Endothelial cell of umbilical vein (primary cell): ENCODE data around the gene GPR75.

Experiments
- CTCF ChIP-seq, 2 donors: IDR thresholded peaks; 1 replicate in 1 of 2; 2 replicates in 1 of 2; pipeline ENCODE4 v1.5.1; 2011; ENCODE audit warnings: low read length in 2 of 2, mild to moderate bottlenecking in 2 of 2, moderate library complexity in 2 of 2, control low read depth in 1 of 2, inconsistent platforms in 1 of 2, low read depth in 1 of 2; ENCODE audit not compliant: insufficient read depth in 1 of 2; ENCODE audit errors: extremely low read depth in 1 of 2
- EZH2 ChIP-seq: IDR thresholded peaks from 2 replicates; pipeline ENCODE4 v1.6.1; 2012; ENCODE audit warnings: borderline replicate concordance, low read depth, mild to moderate bottlenecking, moderate library complexity, low read length, inconsistent platforms; ENCODE audit not compliant: severe bottlenecking
- MAX ChIP-seq: IDR thresholded peaks from 2 replicates; pipeline ENCODE4 v1.6.1; 2011; ENCODE audit not compliant: insufficient read depth, insufficient read length
- POLR2AphosphoS5 ChIP-seq: IDR thresholded peaks from 2 replicates; pipeline ENCODE4 v1.6.1; 2012; ENCODE audit warnings: low read depth, mild to moderate bottlenecking, control low read depth, low read length, moderate library complexity; ENCODE audit not compliant: insufficient read depth

- TF ChIP-seq MAX (no peak), CTCF (IDR thresholded peaks at IDR 0.05; ENCODE audit: extremely low read depth in 1 of 2, insufficient read depth in 1 of 2, low read depth in 1 of 2, low read length in 2 of 2) (no peak), EZH2 (no peak), POLR2AphosphoS5 (no peak)
These were observed 14.7 kb upstream of the GPR75 start for GRCh38 chr2:53874401-53874950.
